ENCODE measurements around the gene MLPH. TPM values are rescaled to one million over a fixed set of nuclear protein-coding genes. Genes with fewer than 3 reads are reported as not detected.

The MLPH gene
- total RNA-seq, 1 donor from 2014 or later: 73.5 TPM

DNA sequence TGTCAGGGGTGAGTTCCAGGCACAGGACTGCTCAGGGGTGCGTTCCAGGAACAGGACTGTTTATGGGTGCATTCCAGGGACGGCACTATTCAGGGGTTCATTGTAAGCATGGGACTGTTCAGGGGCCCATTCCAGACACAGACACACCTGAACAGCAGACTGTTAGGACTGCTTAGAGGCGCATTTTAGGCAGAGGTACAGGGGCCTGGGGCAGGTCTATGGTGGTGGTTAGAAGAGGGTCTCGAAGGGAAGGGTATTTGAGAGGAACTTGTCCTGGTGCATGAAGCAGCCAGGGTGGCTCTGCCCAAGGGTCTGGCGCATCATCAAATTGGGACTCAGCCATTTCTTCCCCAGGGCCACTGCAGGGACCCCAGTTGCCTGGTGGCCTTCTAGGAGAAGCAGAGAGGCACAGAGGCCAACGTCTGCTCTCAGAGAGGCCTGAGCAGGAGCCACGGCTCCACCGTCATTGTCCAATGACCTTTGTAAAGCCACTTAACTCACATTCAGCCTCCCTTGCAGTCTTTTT lies 14.8 kb upstream of the MLPH start:
- DNase-seq: no peak
- Histone ChIP-seq H3K9me3 (replicated peaks) (no peaks in the 10 kb centered on the region), H3K4me3 (no peak overlapping the region), H3K36me3 (no peaks in the 10 kb centered on the region), H3K4me1 (peaks cover 41% of the 10 kb centered on the region), H3K27ac (replicated peaks) (peak overlapping the region; percentile 40), H3K27me3 (ENCODE audit: low read depth) (no peaks in the 10 kb centered on the region)
- no peak for TF ChIP-seq CTCF (IDR thresholded peaks at IDR 0.05; ENCODE audit: borderline replicate concordance)
- intact Hi-C loops (cut with micrococcal nuclease): no loop called here

DNA sequence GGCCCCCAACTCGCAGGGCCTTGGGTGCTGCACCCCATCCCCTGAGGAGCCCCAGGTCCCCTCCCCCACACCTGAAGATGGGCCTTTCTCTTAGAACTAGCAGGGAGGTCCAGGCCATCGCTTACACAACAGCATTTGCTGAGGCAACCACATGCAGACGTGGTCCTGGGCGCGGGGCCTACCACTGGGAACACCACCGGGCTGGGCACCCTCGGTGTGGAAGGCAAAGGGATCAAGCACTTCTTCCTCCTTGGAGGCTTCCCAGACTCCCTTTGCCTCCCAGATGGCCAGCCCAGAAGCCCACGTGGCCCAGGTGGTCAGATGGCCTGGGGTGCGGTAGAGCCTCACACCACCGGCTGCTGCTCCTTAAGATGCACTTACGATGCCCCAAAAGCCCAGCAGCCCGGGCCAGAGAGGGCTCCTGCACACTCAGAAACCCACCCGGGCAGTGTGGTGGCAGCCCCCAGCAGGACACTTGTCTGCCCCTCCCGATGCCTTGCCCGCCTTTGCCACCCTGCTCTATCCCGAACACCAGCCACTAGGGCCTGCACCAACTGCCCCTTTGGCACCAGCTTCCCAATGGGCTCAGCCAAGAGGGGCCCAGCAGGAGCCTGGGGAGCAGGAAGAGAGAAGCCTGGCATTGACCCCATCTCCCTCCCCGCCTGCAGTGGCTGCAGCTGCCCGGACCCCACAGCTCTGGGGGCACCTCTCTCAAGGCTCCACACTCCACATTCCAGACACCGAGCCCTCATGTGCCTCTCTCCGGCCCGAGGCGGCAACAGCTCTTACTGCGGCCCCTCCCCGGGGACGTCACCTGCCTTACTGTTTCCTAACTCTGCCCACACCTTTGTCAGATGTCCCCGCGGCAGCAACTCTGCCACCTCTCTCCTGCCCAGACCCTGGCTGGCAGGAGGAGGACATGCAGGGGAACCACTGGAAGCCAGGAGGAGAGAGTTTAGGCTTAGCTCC lies 13.9 kb upstream of the MLPH start:
- no peaks in the 10 kb centered on the region for H3K36me3 ChIP-seq
- DNase-seq: no peak
- no peaks in the 10 kb centered on the region for H3K9me3 ChIP-seq (replicated peaks)
- TF ChIP-seq CTCF (IDR thresholded peaks at IDR 0.05; ENCODE audit: borderline replicate concordance): no peak
- H3K27me3 ChIP-seq (ENCODE audit: low read depth): no peaks in the 10 kb centered on the region
- intact Hi-C loops (cut with micrococcal nuclease): no loop called here
- H3K4me3 ChIP-seq: no peak overlapping the region
- H3K4me1 ChIP-seq: peaks cover 41% of the 10 kb centered on the region
- peak overlapping the region; percentile 96 for H3K27ac ChIP-seq (replicated peaks)

DNA sequence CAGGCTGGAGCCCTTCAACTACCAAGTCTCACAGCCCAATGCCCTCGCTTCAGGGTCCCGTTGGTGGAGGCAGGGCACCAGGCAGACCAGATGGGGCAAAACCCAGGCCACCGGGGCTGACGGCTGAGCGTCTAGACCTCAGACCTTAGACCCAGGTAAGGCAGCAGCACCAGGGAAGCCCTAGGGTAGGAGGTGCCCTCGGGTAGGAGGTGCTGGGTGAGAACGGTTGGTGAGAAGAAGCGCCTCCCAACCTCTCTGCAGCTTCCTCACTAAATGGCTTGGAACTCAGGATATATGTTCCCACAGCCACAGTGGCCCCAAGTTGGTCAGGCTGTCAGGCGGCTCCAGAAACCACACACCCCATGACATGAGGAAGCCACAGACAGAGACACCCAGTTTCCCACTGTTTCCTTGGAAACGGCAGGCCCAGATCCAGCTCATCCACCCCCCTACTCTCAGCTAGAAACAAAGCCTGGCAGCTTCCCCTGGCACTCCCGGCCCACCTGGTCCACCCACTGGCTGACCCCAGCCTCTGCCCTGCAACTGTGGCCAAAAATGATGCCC lies 13.1 kb upstream of the MLPH start:
- peaks cover 41% of the 10 kb centered on the region for H3K4me1 ChIP-seq
- H3K4me3 ChIP-seq: peak overlapping the region; percentile 82
- no peak for TF ChIP-seq CTCF (IDR thresholded peaks at IDR 0.05; ENCODE audit: borderline replicate concordance)
- H3K27ac ChIP-seq (replicated peaks): peak overlapping the region; percentile 96
- H3K36me3 ChIP-seq: no peaks in the 10 kb centered on the region
- intact Hi-C loops (cut with micrococcal nuclease): no loop called here
- no peak for DNase-seq
- H3K27me3 ChIP-seq (ENCODE audit: low read depth): no peaks in the 10 kb centered on the region
- no peaks in the 10 kb centered on the region for H3K9me3 ChIP-seq (replicated peaks)

DNA sequence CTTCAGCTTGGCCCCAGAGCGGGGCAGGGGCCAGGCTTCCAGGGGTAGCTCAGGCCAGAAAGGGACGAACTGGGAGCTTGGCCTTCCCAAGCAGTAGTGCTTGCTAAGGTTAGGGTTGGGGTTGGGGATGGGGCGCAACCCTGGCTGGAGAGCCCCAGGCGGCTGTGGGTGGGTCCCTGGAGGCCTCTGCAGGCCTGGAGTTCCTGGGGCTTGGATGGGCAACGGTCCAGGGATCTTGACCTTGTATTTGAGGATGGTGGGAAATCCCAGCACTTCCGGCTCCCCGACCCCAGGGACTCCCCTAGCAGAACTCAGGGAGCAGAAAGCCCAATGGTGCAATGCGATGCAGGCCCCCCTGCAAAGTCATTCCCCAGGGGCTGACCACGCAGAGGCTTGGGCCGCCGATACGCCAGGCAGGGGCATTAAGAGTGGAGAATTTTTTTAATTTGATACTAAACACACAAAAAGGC lies 12.6 kb upstream of the MLPH start:
- TF ChIP-seq CTCF (IDR thresholded peaks at IDR 0.05; ENCODE audit: borderline replicate concordance): no peak
- peak; percentile 71 for DNase-seq
- H3K36me3 ChIP-seq: no peaks in the 10 kb centered on the region
- peak overlapping the region; percentile 96 for H3K27ac ChIP-seq (replicated peaks)
- intact Hi-C loops (cut with micrococcal nuclease): no loop called here
- peaks cover 42% of the 10 kb centered on the region for H3K4me1 ChIP-seq
- H3K4me3 ChIP-seq: peak overlapping the region; percentile 82
- H3K27me3 ChIP-seq (ENCODE audit: low read depth): no peaks in the 10 kb centered on the region
- no peaks in the 10 kb centered on the region for H3K9me3 ChIP-seq (replicated peaks)

DNA sequence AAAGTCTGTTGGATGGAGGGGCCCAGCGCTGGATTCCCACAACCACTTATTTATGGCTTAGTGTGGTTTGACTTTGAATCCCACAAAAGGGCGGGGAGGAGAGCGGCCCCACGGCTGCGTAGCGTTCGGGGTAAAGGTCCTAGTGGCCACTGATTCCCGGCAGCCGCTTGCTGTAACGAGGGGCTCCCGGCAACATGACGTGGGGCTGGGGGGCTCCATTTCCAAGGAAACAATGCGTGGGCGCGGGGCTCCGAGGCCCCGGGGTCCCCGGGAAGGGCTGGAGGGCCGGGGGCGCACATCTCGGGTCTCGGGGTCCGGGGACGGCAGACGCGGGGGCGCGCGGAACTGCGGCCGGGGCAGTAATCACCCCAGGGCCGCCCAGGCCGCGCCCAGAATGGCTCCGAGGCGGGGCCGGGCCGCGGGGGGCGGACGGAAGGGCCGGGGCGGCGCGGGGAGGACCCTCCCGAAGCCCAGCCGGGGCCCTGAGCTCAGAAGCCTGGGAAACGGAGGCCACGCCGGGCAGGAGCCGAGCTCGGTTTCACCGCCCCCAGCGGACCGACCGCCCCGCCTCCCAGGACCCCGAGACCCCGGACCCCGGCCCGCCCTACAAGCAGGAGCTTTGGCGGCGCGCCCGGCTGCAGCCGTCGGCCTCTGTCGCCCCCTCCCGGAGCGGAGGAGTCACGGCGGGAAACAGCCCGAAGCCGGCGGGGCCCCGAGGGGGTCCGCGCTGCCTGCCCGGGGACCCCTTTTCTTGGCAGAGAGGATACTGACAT lies 11.9 kb upstream of the MLPH start:
- Histone ChIP-seq H3K9me3 (replicated peaks) (no peaks in the 10 kb centered on the region), H3K27me3 (ENCODE audit: low read depth) (no peaks in the 10 kb centered on the region), H3K27ac (replicated peaks) (peak overlapping the region; percentile 96), H3K4me1 (peaks cover 49% of the 10 kb centered on the region), H3K4me3 (peak overlapping the region; percentile 82), H3K36me3 (no peaks in the 10 kb centered on the region)
- intact Hi-C loops (cut with micrococcal nuclease): no loop called here
- peak; percentile 88 for DNase-seq
- TF ChIP-seq CTCF (IDR thresholded peaks at IDR 0.05; ENCODE audit: borderline replicate concordance): peak; percentile 94

Data from left ventricle myocardium inferior (tissue), 1 donor.